ENCODE measurements around the gene POLR3C. TPM values are rescaled to one million over a fixed set of nuclear protein-coding genes. Genes with fewer than 3 reads are reported as not detected.
A peak's percentile ranks its signal among the peaks of the same experiment; 100 is the strongest.

POLR3C gene
- total RNA-seq, 1 experiment from 2014 or later = 29.3 TPM

GRCh38 chr1:145878724-145879123 is 54.7 kb downstream of the POLR3C start:
- intact Hi-C loops (cut with micrococcal nuclease; ENCODE audit: unreplicated experiment) = no loop called here

GRCh38 chr1:145879775-145880174 is 55.8 kb downstream of the POLR3C start:
- intact Hi-C loops (cut with micrococcal nuclease; ENCODE audit: unreplicated experiment) = no loop called here

More at GRCh38 chr1:145878724-145879123, 54.7 kb downstream of the POLR3C start:
- H3K27me3 Mint-ChIP-seq (ENCODE audit: unreplicated experiment) = peaks cover 6% of the 10 kb centered on the region
- peaks cover 40% of the 10 kb centered on the region for H3K4me1 Mint-ChIP-seq (ENCODE audit: low read depth, unreplicated experiment)
- TF ChIP-seq CTCF (IDR thresholded peaks at IDR 0.05; ENCODE audit: unreplicated experiment) = no peak
- BruUV-seq (replicated peaks) = no TSS peak
- no peak for DNase-seq
- peaks cover 6% of the 10 kb centered on the region for H3K36me3 Mint-ChIP-seq (ENCODE audit: insufficient read depth, unreplicated experiment)
- no peak overlapping the region for H3K4me3 Mint-ChIP-seq (ENCODE audit: low read depth, unreplicated experiment)
- H3K9me3 Mint-ChIP-seq (ENCODE audit: low read depth, unreplicated experiment) = no peaks in the 10 kb centered on the region
- CTCF ChIA-PET = interaction anchor here (1.7 to 2.0 kb wide), 3 partner anchors 9 to 19 kb away, joined by 4 to 10 read pairs (median 10); partner anchors contain the start of gene PIAS3
- no peak overlapping the region for H3K27ac Mint-ChIP-seq (ENCODE audit: unreplicated experiment)

GRCh38 chr1:145884675-145885074 is 60.7 kb downstream of the POLR3C start:
- peaks cover 50% of the 10 kb centered on the region for H3K4me1 Mint-ChIP-seq (ENCODE audit: low read depth, unreplicated experiment)

More at GRCh38 chr1:145879775-145880174, 55.8 kb downstream of the POLR3C start:
- Mint-ChIP-seq H3K27ac (ENCODE audit: unreplicated experiment) (no peak overlapping the region), H3K36me3 (ENCODE audit: insufficient read depth, unreplicated experiment) (peaks cover 6% of the 10 kb centered on the region), H3K27me3 (ENCODE audit: unreplicated experiment) (peaks cover 9% of the 10 kb centered on the region), H3K4me3 (ENCODE audit: low read depth, unreplicated experiment) (no peak overlapping the region), H3K4me1 (ENCODE audit: low read depth, unreplicated experiment) (peaks cover 44% of the 10 kb centered on the region), H3K9me3 (ENCODE audit: low read depth, unreplicated experiment) (no peaks in the 10 kb centered on the region)
- no peak for TF ChIP-seq CTCF (IDR thresholded peaks at IDR 0.05; ENCODE audit: unreplicated experiment)
- CTCF ChIA-PET = interaction anchor here (1.0 to 2.2 kb wide), 3 partner anchors 12 to 34 kb away, joined by 4 to 9 read pairs (median 5); partner anchors contain the start of genes NUDT17 and PIAS3
- BruUV-seq (replicated peaks) = no TSS peak
- no peak for DNase-seq

GRCh38 chr1:145885738-145886287 is 61.8 kb downstream of the POLR3C start, which contains the start of gene ANKRD35:
ANKRD35 (minus strand) TSS chr1:145885866; CDS start chr1:145885758, 108 bp downstream.
- Mint-ChIP-seq H3K4me1 (ENCODE audit: low read depth, unreplicated experiment) (peaks cover 52% of the 10 kb centered on the region), H3K27ac (ENCODE audit: unreplicated experiment) (no peak within 1 kb of the TSS), H3K27me3 (ENCODE audit: unreplicated experiment) (peaks cover 20% of the 10 kb centered on the region), H3K9me3 (ENCODE audit: low read depth, unreplicated experiment) (no peaks in the 10 kb centered on the region), H3K4me3 (ENCODE audit: low read depth, unreplicated experiment) (peak within 1 kb of the TSS; percentile 43), H3K36me3 (ENCODE audit: insufficient read depth, unreplicated experiment) (peaks cover 17% of the 10 kb centered on the region)
- intact Hi-C loops (cut with micrococcal nuclease; ENCODE audit: unreplicated experiment) = loop anchor here (2.0 kb wide), 1 partner anchor 27 kb away; the partner anchor contains the start of gene PIAS3
- DNase-seq = peak; percentile 87
- BruUV-seq (replicated peaks) = no TSS peak
- no peak for TF ChIP-seq CTCF (IDR thresholded peaks at IDR 0.05; ENCODE audit: unreplicated experiment)
- CTCF ChIA-PET = interaction anchor here (0.7 to 1.9 kb wide), 3 partner anchors 27 to 72 kb away, joined by 3 to 8 read pairs (median 3); partner anchors contain the start of genes NUDT17 and PIAS3

More at GRCh38 chr1:145884675-145885074, 60.7 kb downstream of the POLR3C start:
- peaks cover 20% of the 10 kb centered on the region for H3K27me3 Mint-ChIP-seq (ENCODE audit: unreplicated experiment)
- H3K4me3 Mint-ChIP-seq (ENCODE audit: low read depth, unreplicated experiment) = peak overlapping the region; percentile 43
- no peak for DNase-seq
- no peaks in the 10 kb centered on the region for H3K9me3 Mint-ChIP-seq (ENCODE audit: low read depth, unreplicated experiment)
- CTCF ChIA-PET = no interaction called here
- H3K36me3 Mint-ChIP-seq (ENCODE audit: insufficient read depth, unreplicated experiment) = peaks cover 17% of the 10 kb centered on the region
- H3K27ac Mint-ChIP-seq (ENCODE audit: unreplicated experiment) = no peak overlapping the region
- BruUV-seq (replicated peaks) = no TSS peak
- TF ChIP-seq CTCF (IDR thresholded peaks at IDR 0.05; ENCODE audit: unreplicated experiment) = no peak
- intact Hi-C loops (cut with micrococcal nuclease; ENCODE audit: unreplicated experiment) = no loop called here
